GM18520 (cell line): ENCODE results near the gene TOP1.
"Not testable (repeated sequence)": the region's sequence is repeated elsewhere in the genome, so short reads cannot be mapped to it uniquely, and the experiment has no call there.

Experiments used
- ATAC-seq: cut with Tn5 transposase; IDR thresholded peaks from one replicate; pipeline ENCODE4 v1.9.1; 2021; ENCODE audit not compliant: unreplicated experiment

The TOP1 gene

DNA sequence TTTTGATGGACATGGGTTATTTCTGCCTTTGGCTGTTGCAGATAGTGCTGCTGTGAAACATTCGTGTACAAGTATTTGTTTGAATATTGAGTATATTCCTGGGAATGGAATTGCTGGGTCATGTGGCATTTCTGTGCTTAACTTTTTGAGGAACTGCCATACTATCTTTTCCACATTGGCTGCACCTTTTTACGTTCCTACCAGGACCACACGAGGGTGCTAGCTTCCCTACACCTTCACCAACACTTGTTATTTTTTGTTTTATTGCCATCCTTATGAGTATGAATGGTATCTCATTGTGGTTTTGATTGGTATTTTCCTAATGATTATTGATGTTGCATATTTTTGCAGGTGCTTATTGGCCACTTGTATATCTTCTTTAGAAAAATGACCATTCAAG lies 60.9 kb downstream of the TOP1 start:
- no peak for ATAC-seq

DNA sequence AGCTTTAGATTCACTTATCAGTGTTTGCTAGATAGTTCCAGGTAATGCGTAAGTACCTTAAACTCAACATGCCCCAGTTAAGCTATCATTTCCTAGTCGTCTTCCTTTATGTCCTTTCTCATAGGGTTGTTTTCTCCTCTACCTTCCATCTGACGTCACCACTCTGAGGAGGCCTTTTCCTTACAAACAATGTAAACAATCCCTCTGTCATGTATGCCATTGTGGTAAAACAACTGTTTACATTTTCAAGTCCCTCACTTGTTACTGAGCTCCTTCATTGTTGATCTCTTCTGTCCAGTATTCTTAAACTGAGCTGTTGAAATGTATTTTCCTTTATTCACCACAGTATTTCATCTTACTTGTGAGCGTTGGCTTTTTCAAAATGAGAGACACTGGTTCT lies 63.3 kb downstream of the TOP1 start:
- ATAC-seq, result no peak

DNA sequence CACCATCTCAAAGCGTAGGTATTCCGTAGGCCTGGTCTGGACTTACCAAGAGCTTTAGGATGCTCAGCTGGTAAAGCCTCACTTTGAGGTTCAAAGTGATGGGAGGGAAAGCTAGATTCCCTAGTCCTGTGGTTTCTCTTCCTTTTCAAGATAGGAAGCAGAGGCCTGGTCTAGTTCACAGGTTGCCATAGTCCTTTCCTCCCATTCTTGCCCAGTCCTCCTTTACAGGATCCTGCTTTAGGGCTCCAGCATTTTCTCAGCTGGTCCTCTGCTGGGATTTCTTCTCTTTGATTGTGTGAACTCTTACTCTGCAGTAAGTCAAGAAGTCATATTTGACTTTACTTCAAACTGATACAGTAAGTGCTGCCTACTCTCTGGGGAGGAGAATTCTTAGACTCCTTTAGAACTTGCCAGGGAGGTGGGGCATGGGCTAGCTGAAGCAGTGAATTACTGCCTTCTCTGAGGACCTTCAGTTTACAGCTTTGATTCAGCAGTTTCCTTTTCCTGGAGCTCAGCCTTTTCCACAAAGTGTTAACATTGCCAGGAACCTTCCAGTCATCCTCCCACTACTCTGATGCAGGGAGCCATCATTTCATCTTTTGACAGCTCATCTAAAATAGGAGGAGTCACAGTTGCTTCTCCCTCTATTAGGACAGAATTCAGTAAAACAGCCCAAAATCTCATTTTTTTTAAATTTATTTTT lies 65.9 kb downstream of the TOP1 start:
- no peak for ATAC-seq

DNA sequence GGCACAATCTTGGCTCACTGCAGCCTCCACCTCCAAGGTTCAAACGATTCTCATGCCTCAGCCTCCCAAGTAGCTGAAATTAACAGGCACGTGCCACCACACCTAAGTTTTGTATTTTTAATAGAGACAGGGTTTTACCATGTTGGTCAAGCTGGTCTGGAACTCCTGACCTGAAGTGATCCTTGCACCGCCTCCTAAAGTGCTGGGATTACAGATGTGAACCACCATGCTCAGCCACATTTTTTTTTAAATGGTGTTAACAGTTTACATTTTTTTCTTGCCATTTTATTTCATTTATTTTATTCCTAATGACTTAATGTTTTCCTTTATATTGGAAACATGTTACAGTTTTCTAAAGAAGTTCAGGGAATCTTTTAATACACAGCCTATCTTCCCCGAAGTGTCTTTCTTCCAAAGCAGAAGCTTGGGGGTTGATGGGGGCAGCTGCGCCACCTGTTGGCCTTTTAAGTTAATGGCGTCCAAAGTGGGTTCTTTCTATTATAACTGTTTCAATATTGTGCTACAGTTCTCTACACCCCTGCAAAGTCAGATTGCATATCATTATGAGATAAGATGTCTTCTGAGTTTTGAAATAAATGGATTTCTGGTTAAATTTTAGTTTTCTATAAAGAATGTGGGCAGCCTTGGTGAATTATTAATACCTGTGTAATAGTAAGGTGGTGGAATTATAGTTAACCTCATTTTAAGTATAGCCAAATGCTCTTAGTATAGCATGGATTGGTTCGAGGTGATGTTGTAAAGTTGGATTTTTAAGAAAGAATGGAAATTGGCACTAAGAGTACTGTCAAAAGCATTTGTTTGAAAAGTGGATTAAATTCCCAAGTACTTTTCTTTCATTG lies 66.7 kb downstream of the TOP1 start:
- no peak for ATAC-seq

DNA sequence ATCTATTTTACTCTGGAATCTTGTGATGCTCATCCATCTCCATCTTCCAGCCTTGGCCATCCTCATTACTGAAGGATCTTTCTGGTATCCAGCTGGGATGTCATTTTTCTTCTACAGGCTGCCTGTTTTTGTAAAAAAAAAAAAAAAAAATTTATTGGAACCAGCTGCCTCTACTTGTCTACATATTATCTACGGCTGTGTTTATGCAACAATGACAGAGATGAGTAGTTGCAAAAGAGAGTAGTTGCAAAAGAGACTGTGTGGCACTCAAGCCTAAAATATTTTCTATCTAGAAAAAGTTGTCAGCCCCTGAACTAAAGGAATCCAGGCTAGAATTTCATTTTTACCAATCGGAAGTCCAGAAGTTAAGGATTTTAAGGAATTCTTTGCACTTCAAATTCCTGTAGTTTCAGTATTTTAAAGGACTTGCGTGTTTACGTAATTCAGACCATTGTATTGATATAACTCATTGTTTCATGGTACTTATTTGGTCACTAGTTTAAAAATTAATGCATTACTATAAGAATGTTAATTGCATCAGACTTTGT lies 70.2 kb downstream of the TOP1 start:
- ATAC-seq, result no peak

DNA sequence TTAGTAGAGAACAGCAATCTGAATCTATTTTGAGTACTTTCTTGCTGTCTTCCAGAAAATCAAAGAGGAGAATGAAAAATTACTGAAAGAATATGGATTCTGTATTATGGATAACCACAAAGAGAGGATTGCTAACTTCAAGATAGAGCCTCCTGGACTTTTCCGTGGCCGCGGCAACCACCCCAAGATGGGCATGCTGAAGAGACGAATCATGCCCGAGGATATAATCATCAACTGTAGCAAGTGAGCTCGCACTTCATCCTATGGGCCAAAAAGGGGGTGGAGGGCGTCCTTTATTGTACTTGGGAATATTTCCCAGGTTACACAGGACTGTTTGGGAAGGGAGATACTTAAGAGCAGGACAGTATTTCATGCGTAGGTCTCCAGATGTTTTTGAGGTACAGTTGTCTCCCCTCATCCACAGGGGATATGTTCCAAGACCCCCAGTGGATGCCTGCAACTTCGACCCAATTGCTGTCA lies 71.4 kb downstream of the TOP1 start:
- ATAC-seq, result no peak

DNA sequence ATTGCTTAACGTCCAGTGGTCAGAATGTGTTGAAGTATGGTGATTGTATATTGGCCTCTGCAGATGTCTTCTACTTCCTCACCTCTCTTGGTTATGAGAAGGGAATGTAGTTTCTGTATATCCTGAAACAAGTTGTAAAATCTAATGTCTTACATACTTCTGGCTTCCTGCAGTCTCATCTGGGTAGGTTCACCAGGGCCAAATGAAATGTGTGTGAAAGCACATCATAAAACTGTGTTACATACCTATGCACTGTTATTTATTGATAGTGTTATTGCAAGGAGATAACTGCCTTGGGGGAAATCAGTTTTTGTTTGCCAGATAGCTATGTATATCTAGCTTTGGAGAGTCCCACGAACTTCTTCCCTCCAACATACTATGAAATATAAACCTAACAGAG lies 73.0 kb downstream of the TOP1 start:
- no peak for ATAC-seq

DNA sequence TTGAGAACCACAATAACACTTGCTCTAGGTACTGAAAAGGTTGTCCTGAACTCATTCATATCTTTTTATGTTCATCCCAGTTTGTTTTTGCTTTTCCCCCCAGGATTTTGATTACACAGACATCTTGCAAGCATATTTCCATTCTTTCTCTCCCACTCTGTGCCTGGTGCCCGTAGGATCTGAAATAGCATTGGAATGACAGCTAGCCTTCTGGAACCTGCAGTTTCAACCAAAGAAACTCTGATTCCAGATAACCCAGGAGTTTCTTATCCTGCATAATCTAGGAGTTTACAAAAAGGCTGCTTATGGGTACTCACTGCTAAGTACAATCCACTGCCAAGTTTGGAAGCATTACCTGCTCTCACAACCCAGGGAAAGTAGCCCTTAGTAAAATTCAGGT lies 79.9 kb downstream of the TOP1 start:
- ATAC-seq, result no peak

DNA sequence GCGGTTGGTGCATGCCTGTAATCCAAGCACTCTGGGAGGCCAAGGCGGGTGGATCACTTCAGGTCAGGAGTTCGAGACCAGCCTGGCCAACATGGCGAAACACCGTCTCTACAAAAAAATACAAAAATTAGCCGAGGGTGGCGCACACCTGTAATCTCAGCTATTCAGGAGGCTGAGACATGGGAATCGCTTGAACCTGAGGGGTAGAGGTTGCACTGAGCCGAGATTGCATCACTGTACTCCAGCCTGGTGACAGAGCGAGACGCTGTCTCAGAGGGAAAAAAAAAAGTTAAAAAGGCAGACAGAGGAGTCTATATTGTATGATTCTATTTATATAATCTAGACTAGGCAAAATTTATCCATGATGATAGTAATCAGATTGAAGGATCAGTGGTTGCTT lies 81.4 kb downstream of the TOP1 start:
- no peak for ATAC-seq

DNA sequence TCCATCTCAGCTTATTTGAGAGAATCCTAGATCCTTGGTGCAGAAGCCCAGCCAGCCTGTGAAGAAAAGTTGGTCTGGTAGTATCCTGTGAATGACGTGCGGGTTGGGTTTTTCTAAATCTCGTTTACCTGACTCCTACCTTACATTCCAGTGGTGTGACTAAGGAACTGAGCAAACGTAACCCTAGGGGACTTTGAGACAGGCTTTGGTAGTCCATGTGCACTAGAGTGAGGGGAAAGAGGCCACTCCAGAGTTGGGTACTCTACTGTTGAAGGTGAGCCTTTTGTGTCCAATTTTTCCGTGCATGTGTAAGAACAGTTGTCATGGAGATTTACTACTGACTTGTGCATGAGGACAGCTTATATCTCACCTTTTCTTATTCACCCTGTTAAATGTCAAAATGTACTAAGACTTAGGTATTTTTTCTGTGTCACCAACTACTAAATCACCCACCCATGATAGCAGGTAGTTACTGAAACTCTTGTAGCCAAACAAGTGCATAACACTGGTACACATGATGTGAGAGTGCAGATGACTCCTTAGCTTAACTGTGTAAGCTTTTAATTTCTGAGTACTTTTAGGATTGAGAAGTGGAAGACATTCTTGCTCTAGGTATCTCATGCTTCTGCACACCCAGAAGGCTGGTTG lies 82.4 kb downstream of the TOP1 start:
- ATAC-seq, result no peak

DNA sequence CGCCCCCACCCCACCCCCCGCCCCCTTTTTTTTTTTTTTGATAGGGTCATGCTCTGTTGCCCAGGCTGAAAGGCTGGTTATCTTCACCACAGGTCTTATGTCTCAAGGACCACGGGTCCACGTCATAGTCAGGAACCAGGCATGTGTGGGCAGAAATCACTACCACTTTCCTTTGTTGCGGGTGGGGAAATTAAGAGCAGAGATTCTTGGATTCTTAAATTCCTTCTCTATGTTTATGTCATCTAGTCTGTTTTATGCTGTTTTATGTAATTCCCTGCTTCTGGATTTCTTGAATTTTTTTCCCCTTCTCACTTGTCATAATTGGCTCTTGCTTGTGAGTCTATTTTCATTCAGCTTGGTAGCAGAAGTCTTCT lies 82.9 kb downstream of the TOP1 start:
- no peak for ATAC-seq

DNA sequence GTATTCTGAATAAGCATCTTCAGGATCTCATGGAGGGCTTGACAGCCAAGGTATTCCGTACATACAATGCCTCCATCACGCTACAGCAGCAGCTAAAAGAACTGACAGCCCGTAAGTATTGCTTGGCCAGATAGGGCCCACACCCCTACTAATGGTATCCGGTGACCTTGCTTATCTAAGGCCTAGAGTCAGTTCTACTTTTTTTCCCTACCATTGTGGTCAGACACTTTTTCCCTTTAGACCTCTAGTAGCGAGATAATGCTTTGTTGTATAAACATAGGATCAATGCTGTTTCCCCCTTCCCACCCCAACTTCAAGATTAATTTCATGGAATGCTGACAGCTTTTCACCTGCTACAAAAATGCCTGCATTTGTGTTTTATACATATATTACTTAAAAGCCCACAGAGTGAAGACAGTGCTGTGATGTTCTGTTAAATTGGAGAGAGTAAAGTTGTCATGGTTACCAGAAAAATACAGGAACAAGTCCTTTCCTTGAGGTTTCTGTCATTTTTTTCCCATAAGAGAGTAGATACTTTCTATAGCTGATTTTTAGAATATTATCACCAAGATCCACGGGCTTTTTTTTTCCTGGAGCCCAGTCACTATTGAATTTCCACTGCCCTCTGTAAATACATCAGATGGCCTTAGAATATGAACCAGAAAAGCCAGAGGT lies 87.8 kb downstream of the TOP1 start:
- no peak for ATAC-seq

DNA sequence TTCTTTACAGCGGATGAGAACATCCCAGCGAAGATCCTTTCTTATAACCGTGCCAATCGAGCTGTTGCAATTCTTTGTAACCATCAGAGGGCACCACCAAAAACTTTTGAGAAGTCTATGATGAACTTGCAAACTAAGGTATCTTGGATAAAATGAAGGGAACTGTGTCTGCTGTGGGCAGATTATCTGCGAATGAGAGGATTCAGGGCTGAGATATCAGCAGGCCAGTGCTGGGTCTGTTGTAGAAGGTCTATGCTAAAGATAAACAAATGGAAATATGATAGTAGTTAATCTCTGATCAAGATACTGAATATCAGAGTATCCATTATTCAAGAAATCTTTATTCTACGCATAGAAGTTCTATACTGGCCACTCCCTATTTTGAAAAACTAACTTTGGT lies 89.5 kb downstream of the TOP1 start:
- ATAC-seq, result not testable (repeated sequence)

DNA sequence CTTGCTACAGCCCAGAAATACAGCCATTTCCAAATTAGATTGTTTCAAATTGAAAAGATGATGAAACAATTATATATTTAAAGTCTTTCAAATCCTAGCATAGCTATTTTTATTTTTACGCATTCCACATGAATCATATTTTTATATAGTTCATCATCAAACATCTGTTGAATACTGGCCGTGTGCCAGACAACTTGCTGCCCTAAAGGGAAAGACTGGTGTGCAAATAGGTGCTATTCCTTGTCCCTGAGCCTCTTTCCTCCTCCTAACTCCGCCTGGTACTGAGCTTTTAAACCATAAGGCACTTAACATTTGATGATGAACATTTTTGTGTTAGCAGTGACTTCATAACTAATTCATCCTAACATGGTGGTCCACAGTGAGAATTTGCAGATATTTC lies 90.0 kb downstream of the TOP1 start:
- ATAC-seq, result no peak

DNA sequence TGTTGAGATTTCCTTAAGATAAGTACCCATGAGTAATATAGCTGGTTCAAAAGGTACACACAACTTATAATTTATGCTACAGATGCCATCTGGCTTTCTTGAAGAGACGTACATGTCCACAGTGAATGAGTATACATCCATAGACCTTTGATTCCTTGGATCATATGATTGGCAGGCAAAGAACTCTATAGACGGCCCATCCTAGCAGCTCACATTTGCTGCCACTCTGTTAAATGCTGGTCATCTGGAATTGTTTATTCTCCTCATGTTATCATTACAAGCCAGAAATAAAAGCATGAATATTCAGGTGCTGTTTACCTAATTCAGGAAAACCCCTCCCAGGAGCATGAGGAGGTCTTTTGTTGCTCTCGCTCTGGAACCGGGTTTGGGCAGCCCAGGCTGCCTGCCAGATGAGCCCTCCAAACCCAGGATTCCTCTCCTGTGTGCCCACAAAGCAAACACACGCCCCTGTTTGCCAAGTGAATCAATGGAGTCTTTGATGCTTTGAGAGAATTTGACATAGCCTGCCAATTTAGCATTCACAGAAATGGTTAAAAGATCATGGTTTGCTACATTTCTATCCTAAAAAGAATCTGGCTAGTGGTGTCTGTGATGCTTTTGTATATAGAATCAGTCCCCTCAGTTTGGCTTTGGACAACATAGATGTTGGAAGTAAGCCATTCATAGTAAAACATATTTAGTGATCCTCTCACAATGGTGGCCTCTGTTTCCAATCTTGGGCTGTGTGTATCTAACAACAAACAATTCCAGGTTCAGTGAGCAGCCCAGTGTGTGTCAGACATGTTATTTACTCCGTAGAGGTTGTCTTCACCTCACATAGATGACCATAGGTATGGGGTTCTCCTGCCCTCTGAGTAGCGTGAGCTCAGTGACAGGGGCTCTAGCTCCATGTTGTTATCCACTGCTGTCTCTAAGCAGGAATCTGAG lies 91.3 kb downstream of the TOP1 start:
- ATAC-seq, result no peak

DNA sequence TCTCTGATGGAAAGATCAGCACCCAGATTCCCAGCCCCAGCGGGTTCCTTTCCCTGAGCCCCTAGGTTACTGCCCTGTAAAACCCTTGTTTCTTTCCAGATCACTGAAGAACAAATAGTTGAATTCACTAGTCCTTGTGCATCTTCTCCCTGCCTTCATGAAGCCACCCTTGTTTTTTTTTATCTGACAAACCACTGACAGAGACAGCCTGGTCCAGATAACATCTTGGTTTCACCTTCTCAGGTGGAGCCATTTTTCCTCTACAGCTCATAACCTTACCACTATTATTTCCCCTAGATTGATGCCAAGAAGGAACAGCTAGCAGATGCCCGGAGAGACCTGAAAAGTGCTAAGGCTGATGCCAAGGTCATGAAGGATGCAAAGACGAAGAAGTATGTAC lies 92.8 kb downstream of the TOP1 start:
- ATAC-seq, result no peak

DNA sequence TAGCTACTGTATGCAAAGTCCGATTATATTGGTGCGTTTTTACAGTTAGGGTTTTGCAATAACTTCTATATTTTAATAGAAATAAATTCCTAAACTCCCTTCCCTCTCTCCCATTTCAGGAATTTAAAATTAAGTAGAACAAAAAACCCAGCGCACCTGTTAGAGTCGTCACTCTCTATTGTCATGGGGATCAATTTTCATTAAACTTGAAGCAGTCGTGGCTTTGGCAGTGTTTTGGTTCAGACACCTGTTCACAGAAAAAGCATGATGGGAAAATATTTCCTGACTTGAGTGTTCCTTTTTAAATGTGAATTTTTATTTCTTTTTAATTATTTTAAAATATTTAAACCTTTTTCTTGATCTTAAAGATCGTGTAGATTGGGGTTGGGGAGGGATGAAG lies 95.0 kb downstream of the TOP1 start:
- ATAC-seq, result no peak

DNA sequence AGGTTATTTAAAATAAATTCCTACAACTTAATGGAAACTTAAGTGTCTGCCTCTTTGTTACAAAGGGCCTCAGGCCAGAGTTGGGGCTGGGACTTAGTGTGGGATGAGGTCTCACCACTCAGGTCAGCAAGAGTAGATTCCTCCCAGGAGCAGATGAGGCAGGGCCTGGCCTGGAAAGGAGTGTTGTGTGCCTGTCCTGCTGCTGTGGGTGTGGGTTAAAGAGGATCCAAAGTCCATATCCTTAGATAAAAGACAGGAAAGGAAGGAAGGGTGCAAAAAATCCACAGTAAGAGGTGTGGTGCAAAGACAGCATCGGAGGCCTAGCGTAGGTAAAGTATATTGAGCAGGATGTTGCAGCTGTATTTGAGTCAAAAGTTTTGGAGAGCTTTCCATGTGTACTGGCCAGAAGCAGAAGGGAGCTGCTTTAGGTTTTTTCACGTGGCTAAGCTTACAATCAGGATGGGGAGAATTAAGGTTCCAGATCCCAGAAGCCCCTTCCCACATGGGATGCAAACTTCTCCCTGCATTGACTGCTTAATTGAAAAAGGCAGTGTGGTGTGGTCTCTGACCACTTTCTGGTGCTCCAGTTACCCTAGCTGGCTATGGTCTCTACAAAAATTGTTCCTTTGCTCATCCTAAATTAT lies 96.0 kb downstream of the TOP1 start:
- no peak for ATAC-seq
